ENCODE measurements around the gene POLR3E. TPM values are rescaled to one million over a fixed set of nuclear protein-coding genes. Genes with fewer than 3 reads are reported as not detected.
"Not testable (repeated sequence)": the region's sequence is repeated elsewhere in the genome, so short reads cannot be mapped to it uniquely, and the experiment has no call there.

POLR3E gene
- total RNA-seq, 1 donor from 2014 or later, result 34.8 TPM

DNA sequence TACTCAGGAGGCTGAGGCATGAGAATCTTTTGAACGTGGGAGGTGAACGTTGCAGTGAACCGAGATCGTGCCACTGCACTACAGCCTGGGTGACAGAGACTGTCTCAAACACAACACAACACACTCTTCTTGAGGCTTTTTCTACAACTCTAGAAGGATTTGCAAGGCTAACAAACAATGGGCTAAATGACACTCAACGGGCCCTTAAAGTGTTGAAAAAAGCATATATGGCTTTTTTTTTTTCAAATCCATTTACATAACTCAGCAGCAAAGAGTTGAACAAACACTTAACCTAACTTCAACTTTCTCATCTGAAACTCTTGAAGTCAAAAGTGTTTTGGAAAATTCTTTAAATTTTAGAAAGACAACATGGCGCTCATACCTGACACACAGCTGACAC, 54.9 kb downstream of the POLR3E start:
- DNase-seq, result no peak
- no peak for ATAC-seq (ENCODE audit: poor library complexity)
- intact Hi-C loops (cut with DNase I), result no loop called here

- no peak for DNase-seq
- no peak for ATAC-seq (ENCODE audit: poor library complexity)
- intact Hi-C loops (cut with DNase I), result no loop called here
Measured at GRCh38 chr16:22352723-22353122, 55.5 kb downstream of the POLR3E start.

- intact Hi-C loops (cut with DNase I), result no loop called here
- ATAC-seq (ENCODE audit: poor library complexity), result peak; percentile 20
- no peak for DNase-seq
Measured at GRCh38 chr16:22353191-22353919, 56.1 kb downstream of the POLR3E start.

GRCh38 chr16:22353933-22354541, 56.8 kb downstream of the POLR3E start:
- intact Hi-C loops (cut with DNase I), result no loop called here
- ATAC-seq (ENCODE audit: poor library complexity), result no peak
- DNase-seq, result no peak

DNA sequence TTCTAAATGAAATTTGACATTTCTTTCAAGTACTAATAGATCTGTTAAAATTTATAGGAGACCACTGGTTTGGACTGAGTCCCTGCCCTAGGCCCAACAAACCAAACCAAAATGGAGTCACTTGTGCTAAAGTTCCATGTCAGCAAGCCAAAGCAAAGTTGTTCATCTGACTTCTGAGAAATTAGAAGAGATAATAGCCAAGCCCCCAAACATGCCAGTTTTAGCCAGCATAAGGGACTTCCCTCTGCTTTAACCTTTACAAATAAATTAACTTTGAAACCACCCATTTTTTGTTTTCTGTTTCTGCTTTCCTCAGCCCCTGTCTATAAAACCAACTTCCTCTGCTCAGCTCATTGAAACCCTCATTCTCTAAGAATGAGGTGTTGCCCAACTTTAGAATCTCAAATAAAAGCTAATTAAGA, 58.3 kb downstream of the POLR3E start:
- DNase-seq, result no peak
- no peak for ATAC-seq (ENCODE audit: poor library complexity)
- intact Hi-C loops (cut with DNase I), result no loop called here

DNA sequence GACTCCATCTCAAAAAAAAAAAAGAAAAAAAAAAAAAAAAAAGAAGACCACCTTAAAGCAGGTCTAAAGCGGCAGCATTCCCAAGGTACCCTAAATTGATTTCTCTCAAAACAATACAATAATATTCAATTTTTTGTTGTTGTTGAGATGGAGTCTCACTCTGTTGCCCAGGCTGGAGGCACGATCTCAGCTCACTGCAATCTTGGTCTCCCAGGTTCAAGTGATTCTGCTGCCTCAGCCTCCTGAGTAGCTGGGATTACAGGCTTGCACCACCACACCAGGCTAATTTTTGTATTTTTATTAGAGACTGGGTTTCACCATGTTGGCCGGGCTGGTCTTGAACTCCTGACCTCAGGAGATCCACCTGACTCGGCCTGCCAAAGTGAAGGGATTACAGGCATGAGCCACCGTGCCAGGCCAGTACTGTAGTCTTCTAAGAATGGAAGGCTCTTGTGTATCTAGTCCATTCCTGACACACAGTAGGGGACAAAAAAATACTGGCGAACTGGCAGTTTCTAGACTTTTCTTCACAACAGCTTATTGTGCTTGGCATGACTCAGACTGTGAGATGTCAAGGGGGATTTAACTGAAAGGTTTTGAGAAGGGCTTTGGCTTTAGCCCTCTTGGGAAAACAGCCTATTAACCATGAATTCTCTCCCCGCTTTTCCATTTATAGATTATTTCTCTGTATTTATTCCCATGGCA, 59.9 kb downstream of the POLR3E start:
- intact Hi-C loops (cut with DNase I), result no loop called here
- ATAC-seq (ENCODE audit: poor library complexity), result no peak
- DNase-seq, result no peak

GRCh38 chr16:22357635-22357971, 60.4 kb downstream of the POLR3E start:
- intact Hi-C loops (cut with DNase I), result no loop called here
- DNase-seq (no peak), ATAC-seq (ENCODE audit: poor library complexity) (no peak)

- DNase-seq, result no peak
- intact Hi-C loops (cut with DNase I), result no loop called here
- no peak for ATAC-seq (ENCODE audit: poor library complexity)
Measured at GRCh38 chr16:22358000-22358399, 60.8 kb downstream of the POLR3E start.

DNA sequence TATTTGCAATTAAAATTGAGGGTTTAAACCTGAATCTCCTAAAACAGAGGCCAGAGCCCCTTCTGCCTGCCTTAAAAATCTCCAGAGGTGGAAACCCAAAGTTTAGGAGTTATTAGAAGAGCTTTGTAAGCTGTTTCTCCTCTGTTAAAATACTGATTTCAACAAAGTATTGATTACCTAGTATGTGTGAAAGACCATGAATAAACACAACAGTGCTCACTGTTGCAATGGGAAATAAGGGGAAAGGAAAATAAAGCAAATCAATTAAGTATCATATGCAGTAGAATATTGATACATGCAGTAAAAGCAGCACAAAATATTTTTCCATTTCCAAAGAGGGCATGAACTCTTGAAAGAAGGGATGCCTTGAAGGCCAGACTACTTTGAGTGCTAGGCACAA, 62.5 kb downstream of the POLR3E start:
- ATAC-seq (ENCODE audit: poor library complexity) (no peak), DNase-seq (no peak)
- intact Hi-C loops (cut with DNase I), result no loop called here

DNA sequence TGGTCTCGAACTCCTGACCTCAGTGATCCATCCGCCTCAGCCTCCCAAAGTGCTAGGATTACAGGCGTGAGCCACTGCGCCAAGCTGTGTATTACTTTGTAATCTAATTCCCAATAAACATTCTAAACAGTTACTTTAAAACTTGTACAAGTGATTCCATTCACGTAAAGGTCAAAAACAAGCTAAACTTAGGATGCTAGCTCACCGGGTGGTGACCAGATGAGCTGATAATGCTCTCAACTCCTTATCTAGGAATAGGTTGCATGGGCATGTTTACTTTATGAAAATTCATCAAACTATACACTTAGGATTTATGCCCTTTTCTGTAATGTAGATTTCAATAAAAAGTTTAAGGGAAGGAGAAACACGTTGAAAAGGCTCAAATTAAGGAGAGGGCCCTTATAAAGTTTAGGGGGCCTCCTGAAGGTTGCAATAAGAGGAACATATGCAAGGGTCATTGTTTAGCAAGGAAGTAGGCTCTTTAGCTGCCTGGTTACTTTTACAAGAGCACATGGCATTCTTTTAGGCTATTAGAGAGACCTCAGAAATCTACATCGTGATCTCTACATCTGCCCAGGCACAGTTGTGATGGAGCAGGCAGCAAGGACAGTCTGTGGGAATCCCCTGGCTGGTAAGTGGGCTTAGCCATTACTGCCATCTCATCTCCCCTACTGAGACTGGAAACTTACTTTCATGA, 63.9 kb downstream of the POLR3E start:
- no peak for DNase-seq
- ATAC-seq (ENCODE audit: poor library complexity), result no peak
- intact Hi-C loops (cut with DNase I), result no loop called here

GRCh38 chr16:22364241-22364640, 67.0 kb downstream of the POLR3E start:
- no peak for DNase-seq
- intact Hi-C loops (cut with DNase I), result no loop called here
- ATAC-seq (ENCODE audit: poor library complexity), result no peak

DNA sequence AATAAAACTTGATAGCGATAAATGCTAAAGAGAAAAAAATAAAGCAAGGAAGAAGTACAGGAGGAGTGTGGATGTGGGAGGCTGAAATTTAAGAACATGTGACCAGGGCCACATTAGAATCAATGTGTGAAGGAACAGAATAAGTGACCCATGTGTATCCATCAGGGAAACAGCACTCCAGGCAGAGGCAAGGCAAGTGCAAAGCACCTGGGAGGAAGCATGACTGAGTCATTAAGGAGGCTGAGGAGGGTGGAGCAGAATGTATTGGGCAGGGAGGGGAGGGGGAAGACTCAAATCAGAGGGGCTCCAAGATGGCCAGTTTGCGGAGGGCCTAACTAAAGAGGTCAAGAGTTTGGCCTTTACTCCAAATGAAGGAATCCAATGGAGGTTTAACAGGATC, 69.2 kb downstream of the POLR3E start:
- DNase-seq (no peak), ATAC-seq (ENCODE audit: poor library complexity) (no peak)
- intact Hi-C loops (cut with DNase I), result no loop called here

- intact Hi-C loops (cut with DNase I), result no loop called here
- ATAC-seq (ENCODE audit: poor library complexity) (no peak), DNase-seq (no peak)
Measured at GRCh38 chr16:22366889-22367288, 69.7 kb downstream of the POLR3E start.

DNA sequence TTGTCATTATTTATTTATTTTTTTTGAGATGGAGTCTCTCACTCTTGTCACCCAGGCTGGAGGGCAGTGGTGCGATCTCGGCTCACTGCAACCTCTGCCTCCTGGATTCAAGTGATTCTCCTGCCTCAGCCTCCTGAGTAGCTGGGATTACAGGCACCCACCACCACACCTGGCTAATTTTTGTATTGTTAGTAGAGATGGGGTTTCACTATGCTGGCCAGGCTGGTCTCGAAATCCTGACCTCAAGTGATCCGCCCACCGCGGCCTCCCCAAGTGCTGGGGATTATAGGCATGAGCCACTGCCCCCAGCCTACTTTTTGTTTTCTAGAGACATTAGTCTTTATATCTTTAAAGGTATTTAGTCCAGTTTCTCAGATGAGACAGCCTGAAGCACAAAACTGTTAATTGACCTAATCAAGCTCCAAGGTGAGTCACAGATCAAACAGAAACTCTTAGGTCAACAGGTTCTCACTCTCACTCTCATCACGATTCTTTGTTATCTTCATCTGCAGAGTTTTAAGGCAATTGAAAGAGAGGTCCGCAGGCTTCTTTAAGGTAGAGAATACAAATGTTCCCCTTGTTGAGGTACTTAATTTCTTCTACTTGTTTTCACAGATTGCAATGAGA, 71.1 kb downstream of the POLR3E start:
- DNase-seq; ATAC-seq (ENCODE audit: poor library complexity); intact Hi-C loops (cut with DNase I): not testable (repeated sequence)

GRCh38 chr16:22369221-22369811, 72.1 kb downstream of the POLR3E start:
- ATAC-seq (ENCODE audit: poor library complexity), result no peak
- no peak for DNase-seq
- intact Hi-C loops (cut with DNase I), result no loop called here

GRCh38 chr16:22370038-22370820, 73.0 kb downstream of the POLR3E start:
- intact Hi-C loops (cut with DNase I), result no loop called here
- no peak for DNase-seq
- ATAC-seq (ENCODE audit: poor library complexity), result no peak

DNA sequence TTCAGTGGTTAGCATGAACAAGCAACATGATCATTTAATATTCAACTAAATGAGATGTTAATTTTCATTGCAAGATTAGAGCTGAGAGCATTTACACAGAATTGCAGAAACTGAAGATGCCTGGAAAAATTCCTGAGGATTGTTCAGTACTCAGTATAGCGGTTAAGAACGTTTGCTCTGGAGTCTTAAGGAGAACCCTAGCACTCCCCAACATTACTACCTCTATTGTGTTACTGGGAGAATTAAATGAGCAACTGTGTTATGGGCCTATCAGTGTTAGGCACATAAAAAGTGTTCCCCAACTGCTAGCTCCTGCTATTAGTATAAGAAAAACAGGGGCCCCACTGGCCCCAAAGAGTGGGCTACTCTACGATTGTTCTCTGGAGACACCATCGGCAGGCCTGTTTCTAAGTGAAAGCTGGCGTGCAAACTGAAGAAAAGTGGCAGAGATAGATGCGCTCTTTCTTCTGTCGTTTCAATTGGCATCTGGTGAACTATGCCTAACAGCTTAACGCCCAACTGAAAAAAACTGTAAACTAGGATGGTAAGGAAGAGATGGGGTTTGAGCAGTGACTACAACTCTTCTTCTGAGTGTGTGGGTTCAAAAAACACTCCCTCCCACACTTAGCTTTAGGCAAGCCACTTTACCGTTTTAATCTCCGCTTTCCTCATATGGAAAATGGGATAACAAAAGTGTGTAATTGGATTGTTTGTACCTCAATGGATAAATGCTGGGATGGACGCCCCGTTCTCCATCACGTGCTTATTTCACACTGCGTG, 75.9 kb downstream of the POLR3E start:
- DNase-seq, result no peak
- ATAC-seq (ENCODE audit: poor library complexity), result no peak
- intact Hi-C loops (cut with DNase I), result no loop called here
